ENCODE results near the gene VAMP5.
"Not testable (repeated sequence)": the region's sequence is repeated elsewhere in the genome, so short reads cannot be mapped to it uniquely, and the experiment has no call there.

VAMP5 gene

DNA sequence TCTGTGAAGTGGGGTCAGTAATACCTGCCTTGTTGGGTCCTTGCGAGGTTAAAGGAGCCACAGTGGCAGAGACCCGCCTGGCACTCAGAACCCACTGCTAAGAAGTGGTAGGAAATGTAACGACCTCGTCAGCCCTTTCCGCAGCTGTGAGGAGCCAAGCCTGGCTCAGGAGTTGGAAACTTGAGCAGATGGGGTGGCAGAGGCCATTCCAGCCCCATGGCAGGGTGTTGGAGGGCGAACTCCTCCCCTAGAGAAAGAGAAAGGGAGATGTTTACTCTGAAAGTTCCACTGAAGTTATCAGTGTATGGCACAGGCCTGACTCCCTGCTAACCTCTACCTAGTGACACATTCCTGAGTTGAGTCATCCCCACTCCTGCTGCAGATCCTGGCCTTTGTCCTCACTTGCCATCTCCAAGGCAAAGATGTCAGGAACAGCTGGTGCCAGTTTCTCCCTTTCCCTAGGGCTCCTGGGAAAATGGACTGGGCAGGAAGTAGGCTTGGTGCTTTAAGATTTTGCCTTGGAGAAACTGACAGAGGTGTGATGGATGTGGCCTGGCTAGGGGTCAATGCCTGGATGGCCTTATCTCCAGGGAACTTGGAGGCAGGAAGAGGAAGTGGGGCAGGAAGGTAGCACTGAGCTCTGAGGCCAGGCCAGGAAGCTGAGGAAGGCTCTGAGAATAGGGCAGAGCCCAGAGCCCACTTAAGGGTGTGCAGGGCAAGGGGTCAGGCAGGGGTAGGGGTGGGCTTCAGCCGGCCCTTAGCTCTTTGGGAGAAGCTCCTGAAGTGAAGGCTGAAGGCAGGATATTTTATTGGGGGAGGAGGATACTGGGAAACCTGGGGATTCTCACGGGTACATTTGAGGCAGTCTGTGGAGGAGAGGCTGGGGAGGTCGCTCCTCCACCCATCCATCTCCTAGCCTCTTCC lies 888 bp downstream of the VAMP5 start:
- DNase-seq, result no peak

DNA sequence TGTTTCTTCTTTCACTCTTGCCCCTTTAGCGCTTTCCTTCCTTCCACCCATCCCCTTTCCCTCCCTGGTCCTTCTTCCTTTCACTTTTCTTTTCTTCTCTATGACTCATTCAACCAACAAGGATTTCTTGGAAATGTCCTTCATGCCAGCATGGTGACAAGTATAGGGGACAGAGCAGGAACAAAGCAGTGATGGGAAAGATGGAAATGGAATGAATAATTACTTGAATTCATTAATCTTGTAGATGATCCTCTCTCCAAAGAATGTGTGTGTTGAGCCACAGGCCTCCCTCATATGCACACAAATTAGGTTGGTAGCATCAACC lies 1.5 kb downstream of the VAMP5 start:
- no peak for DNase-seq

DNA sequence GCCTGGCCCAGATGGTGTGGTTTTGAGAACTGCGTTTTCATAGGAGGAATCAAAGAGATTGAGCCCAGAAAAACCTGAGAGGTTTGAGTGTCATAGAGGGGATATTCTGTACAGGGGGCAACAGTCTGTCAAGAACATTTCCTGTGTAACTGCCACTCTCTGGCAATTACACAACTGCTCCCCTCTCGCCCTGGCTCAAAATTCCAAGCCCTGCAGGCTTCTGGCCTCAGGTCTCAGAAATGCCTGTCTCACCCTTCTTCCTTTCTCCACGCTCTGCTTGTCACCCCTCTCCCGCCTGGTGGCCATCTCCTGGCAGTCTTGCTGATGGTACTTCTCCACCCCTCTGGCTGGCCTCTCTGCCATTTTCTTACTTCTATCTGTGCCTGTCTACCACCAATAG lies 4.0 kb downstream of the VAMP5 start:
- DNase-seq, result no peak

DNA sequence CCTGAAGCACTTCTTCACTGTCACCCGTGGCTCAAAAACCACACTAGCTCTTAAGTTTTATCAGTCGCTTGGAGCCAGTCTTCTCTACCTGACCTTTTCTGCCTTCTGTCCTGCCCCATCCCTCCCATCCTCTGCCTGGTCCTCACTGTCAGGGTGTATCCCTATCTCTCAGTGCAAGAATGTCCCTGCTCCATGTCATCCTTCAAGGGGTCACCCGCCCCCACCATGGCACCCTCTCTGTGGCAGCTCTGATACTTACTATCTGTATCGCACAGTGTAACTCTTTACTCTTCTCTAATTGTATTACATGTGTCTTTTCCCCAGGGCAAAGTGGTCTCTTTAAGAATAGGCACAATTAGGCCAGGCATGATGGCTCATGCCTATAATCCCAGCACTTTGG lies 4.4 kb downstream of the VAMP5 start:
- no peak for DNase-seq

DNA sequence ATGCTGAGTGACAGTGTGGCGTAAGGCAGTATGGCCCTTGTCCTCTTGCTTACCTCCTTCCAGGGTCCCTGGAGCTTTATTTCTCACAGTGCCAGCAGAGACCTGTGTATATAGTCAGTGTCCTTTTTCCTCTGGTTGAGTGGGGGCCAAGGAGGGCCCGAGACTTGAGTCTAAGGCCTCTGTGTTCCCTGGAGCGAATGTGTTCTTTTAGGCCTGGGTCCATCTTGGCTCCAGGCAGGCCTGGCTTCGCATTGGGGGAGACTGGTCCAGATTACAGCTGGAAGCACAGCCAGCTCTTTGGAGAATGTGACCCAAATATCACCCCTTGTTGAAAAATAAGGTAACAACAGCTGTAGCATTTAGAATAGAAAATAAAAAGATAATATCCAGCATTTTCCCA lies 5.0 kb downstream of the VAMP5 start:
- no peak for DNase-seq

- DNase-seq, result no peak
These were observed 6.0 kb downstream of the VAMP5 start for GRCh38 chr2:85589982-85590791.

DNA sequence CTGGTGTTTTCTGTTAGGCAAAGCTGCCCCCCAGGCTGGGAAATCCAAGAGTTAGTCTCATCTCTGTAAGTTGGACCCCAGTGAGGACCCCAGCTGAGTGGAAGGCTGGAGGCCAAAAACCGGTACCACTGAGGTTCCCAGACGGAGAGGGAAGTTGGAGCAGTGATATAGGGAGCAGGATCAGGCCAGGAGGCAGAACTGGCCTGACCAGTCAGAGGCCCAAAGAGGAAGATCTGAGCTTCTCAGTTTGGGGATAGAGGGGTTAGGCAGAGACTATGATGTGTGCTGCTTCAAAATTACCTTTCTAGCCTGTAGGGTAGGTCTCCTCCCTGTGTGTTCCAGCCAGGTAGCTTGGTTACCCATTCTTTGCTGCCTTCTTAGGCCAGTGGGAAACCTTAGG lies 6.7 kb downstream of the VAMP5 start:
- DNase-seq, result no peak

- no peak for DNase-seq
These were observed 7.3 kb downstream of the VAMP5 start for GRCh38 chr2:85591563-85591962.

- DNase-seq, result not testable (repeated sequence)
These were observed 8.1 kb downstream of the VAMP5 start for GRCh38 chr2:85592299-85592698.

DNA sequence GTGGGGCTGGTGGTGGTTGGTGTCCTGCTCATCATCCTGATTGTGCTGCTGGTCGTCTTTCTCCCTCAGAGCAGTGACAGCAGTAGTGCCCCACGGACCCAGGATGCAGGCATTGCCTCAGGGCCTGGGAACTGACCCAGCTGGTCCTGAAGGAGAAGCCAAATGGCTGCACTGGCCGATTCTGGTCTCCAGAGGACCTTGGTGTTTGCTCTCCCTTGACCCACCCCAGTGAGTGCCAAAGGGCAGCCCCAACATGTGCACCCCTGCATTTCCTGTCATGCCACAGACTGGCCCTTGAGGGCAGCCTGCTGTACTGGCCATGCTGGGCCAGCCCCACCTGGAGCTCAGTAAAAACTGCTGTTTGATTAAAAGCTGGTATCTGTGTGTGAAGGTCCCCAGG lies 8.8 kb downstream of the VAMP5 start:
- no peak for DNase-seq

GRCh38 chr2:85594715-85595300 lies 10.6 kb downstream of the VAMP5 start:
- no peak for DNase-seq

DNA sequence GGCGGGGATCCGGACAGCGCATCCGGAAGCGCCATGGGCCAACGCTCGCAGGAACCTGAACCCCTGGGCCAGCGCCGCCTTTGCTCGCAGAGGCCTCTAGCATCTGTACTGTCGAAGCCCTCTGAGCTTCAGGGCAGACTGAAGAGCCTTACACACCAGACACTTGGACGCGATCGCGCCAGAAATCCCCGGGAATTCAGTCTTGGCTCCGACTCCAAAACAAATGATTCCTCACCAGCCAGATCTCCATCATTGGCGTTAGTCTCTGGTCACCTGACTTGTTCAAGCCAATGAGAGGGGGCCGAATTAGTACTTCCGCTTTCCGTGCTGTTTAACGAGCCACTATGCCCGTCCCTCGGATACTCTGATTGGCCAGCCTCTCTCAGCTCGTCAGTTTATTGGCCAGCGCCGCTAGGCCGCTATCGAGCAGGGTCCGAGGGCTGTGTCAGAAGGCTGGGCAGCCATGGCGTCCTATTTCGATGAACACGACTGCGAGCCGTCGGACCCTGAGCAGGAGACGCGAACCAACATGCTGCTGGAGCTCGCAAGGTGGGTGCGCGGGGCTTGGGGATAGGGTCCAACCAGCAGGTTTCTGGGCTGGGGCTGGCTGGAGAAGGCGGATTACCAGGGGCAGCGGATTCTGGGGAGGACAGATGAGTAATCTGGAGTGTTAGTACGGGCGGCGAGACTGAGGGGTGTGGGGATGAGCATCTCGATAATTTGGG lies 11.2 kb downstream of the VAMP5 start, which contains the start of gene RNF181:
Gene RNF181 (plus strand): TSS at position 445 of the 725 bp plus-strand sequence. CDS start 19 bp downstream, at position 464.
- DNase-seq, result peak; percentile 89

DNA sequence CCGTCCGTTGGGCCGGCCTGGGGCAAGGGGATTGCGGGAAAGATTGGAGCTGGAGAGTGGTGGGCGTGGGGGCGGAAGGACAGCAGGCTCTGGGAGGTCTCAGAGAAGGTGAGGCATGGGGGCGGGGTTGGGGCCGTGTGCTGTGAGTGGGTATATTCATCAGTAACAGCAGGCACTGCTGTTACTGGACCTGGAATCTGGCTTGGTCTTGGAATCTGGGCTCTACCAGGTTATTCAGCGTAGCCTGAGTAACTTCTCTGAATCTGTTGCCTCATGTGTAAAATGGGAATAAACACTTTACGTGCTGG lies 11.7 kb downstream of the VAMP5 start:
- DNase-seq, result no peak

GRCh38 chr2:85596486-85597143 lies 12.4 kb downstream of the VAMP5 start:
- DNase-seq, result no peak

DNA sequence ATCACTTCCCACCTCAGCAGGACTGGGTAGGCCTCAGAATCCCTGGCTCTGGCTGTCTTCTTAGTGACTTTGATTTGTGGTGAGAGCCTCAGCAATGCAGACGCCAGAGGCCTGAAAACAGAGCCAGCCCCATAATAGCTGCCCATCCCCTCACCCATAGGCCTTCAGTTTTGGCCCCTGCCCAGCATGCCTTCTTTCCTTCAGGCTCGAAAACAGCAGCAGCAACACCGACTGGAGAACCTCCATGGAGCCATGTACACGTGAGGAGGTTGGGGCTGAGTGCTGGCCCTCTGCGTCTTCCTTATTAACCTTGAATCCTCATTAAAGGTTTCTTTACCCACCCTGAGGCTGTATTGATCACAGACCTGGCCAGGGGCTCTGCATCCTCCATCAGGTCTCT lies 13.0 kb downstream of the VAMP5 start:
- no peak for DNase-seq

DNA sequence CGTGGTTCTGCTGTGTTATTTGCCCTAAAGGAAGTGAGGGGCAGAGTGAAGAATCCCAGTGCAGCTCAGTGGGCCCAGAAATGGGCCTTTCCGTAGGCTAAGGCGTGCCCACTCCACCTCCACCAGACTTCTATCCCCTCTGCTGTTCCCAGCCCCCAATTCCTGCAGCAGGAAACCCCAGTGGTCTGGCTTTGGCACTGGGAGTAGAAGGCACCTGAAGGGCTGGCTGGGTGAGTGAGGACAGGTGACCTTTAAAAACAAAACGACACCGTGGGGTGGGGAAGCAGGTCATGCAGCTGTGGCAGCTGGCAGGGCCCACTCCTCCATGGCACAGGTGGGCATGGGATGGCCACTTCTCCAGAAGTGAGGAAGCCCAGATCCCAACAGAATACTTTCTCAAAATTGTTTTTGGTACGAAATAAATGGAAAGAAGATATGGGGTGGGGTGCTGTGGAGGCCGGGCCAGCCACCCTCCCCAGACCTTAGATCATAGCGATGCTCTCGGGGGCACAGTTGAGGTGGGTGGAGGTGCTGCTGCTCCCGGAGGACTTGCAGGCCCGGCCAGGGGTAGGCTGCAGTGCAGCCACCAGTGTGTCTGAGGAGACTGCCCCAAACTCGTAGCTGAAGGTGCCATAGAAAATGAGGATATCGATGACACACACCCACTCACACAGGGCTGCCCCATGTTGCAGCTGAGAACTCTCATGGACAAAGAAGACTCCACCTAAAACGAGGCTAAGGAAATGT lies 14.5 kb downstream of the VAMP5 start:
- no peak for DNase-seq

DNA sequence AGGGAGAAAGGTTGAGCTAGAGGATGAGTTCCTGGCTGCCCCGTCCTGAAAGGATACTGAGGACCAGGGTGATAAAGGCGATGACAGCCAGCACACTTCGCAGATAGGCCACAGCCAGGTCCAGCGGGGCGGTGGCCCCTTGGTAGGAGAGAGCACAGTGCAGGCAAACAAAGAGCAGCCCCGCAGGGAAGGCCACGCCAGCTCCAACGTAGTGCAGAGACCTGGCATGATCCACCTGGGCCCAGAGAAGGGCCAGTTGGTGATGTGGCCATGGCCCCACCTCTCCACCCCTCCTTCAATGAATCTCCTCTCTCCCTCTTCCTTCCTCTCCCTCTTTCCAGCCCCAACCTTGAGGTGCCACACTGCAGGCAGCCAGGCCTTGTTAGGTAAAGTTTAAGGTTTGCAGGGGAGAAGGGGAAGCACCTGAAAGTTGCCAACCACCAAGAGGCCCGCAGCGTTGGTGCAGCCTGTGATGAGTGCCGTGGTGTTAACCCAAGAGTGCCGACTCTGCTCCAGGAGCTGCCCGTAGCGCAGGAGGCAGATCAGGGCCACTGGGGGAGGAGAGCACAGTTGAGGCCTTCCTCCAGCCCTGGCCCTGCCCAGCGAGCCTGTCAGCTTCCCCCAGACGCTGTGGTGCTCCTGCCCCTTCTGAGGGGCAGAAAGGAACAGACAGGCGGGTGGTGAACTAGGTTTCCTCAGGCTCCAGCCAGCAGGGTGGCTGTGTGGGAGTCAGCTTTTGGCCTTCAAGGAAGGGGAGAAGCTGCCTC lies 15.4 kb downstream of the VAMP5 start:
- DNase-seq, result no peak

DNA sequence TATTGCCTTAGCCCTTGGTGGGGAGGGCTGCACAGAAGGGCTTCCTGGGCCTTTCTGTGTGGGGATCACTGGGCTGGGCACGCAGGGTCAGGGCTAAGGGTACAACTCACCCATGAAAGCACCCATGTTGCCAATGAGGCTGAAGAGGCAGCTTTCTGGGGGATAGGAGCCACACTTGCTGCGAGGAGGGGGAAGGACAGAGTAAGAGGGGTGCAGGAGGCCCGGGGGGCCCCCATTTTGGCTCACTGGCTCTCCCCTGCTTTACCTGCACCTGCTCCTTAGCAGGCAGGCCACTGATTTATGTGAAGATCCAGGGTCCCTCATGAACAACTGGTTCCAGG lies 16.0 kb downstream of the VAMP5 start:
- no peak for DNase-seq

DNA sequence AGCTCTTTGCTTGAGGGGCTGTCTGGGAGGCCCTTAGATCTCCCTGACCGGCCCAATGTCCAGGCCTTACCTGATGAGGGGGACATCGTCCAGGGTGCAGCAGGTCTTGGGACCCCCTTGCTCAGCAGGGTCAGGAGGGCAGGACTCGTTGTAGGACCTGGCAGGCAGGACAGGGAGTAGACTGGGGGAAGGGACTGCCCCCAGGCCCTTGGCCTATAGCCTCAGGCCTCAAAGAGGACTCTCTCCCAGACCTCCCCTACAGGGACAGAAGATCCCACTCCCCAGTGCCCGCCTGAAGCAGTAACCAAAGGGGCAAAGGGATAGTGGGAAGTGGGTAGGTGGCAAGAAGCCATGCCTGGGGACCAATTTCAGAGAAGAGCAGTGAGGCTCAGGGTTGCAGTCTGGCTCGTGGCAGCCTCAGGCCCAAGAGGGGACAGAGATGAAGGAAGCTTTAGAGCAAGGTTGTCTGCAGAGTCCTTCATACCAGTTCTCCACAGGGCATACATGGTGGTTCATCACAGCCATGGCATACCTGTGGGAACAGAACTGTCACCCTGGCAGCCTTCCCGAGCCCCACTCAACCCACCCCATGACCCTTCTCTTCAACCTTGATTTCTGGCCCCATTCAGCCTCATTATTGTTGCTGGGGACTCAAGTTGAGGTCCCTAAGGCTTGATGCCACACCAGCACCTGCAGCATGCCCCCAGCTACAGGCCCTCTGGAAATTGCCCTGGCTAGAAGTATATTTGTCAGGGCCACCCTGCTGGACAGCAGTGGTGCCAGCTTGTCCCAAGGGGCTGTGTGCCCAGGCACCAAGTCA lies 16.9 kb downstream of the VAMP5 start:
- DNase-seq, result no peak

DNA sequence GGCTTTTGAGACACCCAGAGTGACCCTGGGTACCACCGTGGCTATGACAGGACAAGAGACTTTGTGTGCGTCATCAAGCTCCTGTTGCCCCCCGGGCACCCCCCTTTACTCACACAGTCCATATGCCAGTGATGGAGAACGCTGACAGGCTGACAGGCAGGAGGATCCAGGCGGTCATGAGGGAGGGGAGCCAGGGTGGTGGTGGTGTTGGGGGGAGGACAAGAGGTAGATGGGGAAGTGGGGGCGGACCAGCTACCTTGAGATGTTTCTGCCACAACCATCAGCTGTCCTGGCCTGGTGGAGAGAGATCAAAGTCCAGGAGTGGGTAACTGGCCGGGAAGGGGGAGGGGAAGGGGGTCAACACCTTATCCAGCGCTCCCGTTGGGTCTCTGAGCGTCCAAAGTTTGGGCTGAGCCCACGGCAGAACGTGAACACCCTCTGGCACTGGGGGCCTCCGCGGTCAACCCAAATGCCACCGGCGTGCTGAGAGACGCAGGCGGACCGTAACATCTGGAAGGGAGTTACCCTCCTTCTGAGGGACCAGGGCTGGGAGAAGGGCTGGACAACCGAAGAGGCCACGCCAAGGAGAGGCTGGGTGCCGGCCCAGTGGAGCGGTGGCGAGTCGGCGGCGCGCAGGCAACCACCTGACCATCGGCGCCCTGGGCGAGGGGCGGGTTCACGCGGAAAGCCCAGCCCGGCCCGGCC lies 17.7 kb downstream of the VAMP5 start:
- no peak for DNase-seq

Measured in effector CD4-positive, alpha-beta T cell (primary cell).